AG08395 (cell line): ENCODE data around the gene CTSL.
"Not testable (repeated sequence)": the region's sequence is repeated elsewhere in the genome, so short reads cannot be mapped to it uniquely, and the experiment has no call there.

ENCODE experiments used
- DNase-seq: peaks from one replicate; pipeline ENCODE4 v3.0.0; 2012; ENCODE audit warnings: mixed read lengths, low spot score

The CTSL gene

DNA sequence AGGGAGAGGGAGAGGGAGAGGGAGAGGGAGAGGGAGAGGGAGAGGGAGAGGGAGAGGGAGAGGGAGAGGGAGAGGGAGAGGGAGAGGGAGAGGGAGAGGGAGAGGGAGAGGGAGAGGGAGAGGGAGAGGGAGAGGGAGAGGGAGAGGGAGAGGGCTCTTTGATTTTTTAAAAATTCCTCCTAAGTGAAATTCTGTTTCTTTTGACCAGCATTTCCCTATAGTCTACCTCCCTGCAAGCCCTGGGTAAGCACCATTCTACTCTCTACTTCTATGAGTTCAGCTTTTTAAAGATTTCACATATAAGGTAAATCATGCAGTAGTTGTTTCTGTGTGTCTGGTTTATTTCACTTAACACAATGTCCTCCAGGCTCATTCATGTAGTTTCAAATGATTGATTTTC lies 34.1 kb downstream of the CTSL start:
- DNase-seq: not testable (repeated sequence)

- no peak for DNase-seq
Measured at GRCh38 chr9:87760529-87760928, 34.6 kb downstream of the CTSL start.

DNA sequence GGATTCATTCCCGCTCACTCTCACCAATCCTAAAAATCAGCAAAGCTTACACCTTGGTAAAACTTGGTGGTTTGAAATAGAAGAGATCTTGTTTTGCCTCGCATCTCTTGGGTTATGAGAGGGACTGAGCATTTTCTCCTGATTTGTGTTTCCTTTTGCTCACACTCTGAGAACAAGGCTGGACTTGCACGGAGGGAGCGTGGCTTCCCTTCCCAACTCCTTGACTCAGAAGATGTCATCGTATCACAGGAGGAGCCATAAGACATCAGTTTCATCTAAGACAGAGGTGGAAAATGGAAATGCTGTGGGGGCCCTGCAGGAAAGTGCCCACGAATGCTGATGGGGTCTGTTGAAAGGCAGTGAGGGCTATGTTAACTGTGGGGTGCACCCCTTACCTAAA lies 37.4 kb downstream of the CTSL start:
- DNase-seq: no peak

DNA sequence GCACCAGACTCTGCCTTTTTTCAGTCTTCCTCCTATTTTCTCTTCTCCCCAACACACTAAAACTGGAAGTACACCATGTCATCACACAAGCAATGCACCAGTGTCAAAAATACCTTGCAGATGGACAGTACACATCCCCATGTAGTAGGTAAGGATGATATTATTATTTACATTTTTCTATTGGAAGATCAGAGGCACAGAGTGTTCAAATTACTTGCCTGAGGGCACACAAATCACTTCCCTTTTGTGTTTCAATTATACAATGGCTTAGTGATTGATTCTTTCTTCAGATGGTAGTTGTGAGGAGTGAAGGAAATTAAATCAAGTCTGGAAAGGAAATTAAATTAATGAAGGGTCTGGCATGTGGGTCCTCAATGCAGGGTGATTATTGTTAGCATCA lies 39.6 kb downstream of the CTSL start:
- DNase-seq: no peak

- DNase-seq: no peak
Measured at GRCh38 chr9:87766697-87767096, 40.8 kb downstream of the CTSL start.

- no peak for DNase-seq
Measured at GRCh38 chr9:87770616-87771315, 44.8 kb downstream of the CTSL start.

DNA sequence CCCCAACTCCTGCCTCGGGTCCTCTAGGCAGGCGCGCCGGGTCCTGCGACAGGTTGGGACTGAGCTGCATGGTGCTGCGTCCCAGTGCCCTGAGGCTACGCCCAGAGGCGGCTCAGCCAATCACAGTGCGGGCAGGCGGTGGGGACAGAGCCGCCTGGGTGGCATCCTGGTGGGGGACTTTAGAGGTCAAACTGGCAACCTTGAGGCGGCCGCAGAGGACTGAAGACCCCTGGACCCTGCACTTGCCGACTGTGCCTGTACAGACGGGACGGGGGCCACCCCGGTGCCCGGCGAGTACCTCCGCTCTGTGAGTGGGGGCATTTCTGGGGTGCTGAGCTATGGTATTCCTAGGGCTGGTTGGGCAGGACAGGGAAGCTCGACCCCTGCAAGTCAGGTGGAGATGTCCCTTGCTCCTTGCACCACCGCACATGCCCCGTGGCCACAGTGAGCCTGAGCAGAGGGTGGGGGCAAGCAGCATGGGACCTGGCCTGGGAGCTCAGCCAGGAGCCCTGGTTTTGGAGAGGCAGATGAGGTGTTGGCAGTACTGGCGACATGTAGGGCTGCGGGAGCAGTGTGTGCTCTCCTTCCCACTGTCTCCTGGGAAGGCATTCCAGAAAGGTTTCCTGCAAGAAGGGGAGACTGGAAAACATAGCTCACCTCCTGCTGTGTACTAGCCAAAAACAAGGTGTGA lies 45.5 kb downstream of the CTSL start:
- DNase-seq: no peak

DNA sequence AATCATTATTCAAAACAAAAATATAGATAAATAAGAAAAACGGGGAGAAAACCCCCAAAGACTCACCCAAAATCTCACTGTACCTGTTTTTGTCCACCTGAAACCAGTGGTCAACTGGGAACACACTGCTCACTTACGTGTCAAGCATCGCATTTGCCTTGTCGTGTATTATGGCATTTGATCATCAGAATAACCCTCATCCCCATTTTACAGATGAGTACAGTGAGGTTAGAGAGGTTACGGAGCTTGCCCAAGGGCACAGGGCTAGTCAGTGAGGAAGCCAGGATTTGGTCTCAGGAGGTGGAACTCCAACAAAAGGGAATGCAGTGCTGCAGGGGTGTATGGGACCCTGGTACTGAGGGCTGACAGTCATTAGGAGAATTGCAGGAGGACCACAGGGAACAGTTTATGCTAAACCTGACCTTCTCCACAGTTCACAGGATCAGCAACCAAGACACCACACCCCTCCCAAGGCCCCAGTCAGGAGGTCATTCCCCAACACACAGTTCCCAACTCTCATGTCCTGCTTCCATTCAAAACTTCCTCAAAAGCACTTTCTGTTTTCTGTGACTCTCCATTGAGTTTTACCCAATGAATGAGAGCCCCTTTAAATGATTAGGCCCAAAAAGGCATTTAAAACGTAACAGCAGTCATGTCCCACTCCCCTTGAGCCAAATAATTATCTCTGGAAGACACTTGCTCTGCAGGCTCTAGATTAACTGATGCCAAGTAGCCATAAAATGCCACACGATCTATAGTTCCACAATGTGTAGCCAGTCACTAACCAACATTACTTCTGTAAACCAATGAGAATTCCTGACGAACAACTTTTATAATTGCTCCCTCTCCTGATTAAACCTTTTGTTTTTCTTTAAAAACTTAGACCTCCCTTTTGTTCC lies 50.8 kb downstream of the CTSL start:
- no peak for DNase-seq

DNA sequence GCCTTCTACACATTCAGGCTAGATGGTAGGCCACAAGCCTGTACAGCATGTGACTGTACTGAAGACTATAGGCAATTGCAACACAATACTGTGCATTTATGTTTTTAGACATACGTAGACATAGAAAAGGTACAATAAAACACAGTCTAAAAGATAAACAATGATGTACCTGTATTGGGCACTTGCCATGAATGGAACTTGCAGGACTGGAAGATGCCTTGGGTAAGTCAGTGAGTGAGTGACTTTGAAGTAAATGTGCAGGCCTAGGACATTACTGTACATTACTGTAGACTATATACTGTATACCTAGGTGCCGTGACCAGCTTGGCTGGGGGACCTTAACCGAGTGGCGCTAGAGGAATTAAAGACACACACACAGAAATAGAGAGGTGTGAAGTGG lies 53.1 kb downstream of the CTSL start:
- DNase-seq: no peak
